ENCODE data around the gene VPS45. TPM values are rescaled to one million over a fixed set of nuclear protein-coding genes. Genes with fewer than 3 reads are reported as not detected.

VPS45 gene
- total and polyA plus RNA-seq, 2 donors from 2014 or later: 33.1 to 41.7 TPM

DNA sequence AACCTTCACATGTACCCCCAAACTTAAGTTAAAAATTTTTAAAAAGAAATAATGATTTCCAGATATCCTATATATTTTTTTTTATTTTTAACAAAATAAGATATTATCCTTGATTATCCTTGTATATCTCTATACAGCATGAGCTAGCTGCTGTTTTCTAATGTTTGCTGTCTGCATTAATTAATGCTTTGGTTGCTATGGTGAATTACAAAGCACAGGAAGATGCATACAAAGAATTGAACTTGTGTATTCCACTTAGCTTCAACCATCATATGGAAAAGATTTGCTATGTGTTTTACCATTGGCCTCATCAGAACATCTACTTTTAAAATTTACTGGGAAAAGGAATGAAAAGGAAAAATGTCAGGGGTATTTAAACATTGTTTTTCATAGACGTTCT, 35.4 kb downstream of the VPS45 start:
- Histone ChIP-seq H3K4me3 (ENCODE audit: low read length in 3 of 3) (no peak overlapping the region), H3K9me3 (ENCODE audit: control insufficient read depth in 2 of 3, insufficient read depth in 1 of 3, low read length in 3 of 3) (no peaks in the 10 kb centered on the region), H3K27me3 (ENCODE audit: control insufficient read depth, insufficient read depth, low read length) (no peaks in the 10 kb centered on the region), H3K36me3 (ENCODE audit: control insufficient read depth in 2 of 3, insufficient read depth in 3 of 3, low read length in 3 of 3) (peaks cover 0 to 4% (median 3%) of the 10 kb centered on the region in 3 donors), H3K27ac (ENCODE audit: low read depth in 2 of 2, low read length in 2 of 2) (no peak overlapping the region), H3K9ac (ENCODE audit: low read length in 3 of 3) (no peak overlapping the region), H3K4me1 (ENCODE audit: control insufficient read depth in 2 of 3, insufficient read depth in 2 of 3, low read depth in 1 of 3, low read length in 3 of 3) (no peaks in the 10 kb centered on the region)
- intact Hi-C loops (cut with DNase I): no loop called here
- TF ChIP-seq, protein P1, sequence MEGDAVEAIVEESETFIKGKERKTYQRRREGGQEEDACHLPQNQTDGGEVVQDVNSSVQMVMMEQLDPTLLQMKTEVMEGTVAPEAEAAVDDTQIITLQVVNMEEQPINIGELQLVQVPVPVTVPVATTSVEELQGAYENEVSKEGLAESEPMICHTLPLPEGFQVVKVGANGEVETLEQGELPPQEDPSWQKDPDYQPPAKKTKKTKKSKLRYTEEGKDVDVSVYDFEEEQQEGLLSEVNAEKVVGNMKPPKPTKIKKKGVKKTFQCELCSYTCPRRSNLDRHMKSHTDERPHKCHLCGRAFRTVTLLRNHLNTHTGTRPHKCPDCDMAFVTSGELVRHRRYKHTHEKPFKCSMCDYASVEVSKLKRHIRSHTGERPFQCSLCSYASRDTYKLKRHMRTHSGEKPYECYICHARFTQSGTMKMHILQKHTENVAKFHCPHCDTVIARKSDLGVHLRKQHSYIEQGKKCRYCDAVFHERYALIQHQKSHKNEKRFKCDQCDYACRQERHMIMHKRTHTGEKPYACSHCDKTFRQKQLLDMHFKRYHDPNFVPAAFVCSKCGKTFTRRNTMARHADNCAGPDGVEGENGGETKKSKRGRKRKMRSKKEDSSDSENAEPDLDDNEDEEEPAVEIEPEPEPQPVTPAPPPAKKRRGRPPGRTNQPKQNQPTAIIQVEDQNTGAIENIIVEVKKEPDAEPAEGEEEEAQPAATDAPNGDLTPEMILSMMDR (IDR thresholded peaks at IDR 0.05; ENCODE audit: borderline replicate concordance, extremely low read depth, insufficient read depth): no peak
- DNase-seq (no peak), FAIRE-seq (no peak)

DNA sequence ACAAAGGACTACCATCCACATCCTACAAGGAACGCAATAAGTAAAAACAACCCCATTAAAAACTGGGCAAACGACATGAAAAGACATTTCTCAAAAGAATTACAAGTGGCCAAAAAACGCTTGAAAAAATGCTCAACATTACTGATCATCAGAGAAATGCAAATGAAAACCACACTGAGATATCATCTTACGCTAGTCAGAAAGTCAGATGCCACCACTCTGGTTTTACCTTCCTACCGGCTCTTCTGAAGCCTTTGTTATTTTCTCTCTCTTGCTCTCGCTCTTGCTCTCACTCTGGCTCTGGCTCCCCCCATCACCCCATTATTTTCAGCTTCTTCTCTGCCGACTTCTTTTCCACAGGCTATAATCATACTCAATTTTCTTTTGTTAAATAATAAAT, 38.8 kb downstream of the VPS45 start:
- FAIRE-seq: no peak

DNA sequence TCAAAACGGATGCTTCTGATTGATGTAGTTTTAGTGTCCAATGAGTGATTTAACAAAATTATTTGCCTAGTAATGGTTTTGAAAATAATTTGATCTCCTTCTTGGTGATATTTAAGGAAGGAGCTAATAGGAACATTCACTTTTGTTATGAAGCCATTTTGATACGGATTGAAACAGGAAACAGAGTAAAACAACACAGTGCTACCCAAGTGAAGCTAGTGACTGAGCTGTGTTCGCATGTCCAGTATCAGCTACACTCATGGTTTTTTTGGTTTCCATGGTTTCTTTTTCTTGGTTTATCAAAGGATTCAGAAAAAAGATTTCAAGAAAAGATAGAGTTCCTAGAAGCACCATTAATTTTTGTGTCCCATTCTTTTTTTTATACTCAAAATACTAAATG, 42.0 kb downstream of the VPS45 start:
- Histone ChIP-seq H3K4me3 (ENCODE audit: low read length in 3 of 3) (no peak overlapping the region), H3K27ac (ENCODE audit: low read depth in 2 of 2, low read length in 2 of 2) (no peak overlapping the region), H3K9me3 (ENCODE audit: control insufficient read depth in 2 of 3, insufficient read depth in 1 of 3, low read length in 3 of 3) (no peaks in the 10 kb centered on the region), H3K36me3 (ENCODE audit: control insufficient read depth in 2 of 3, insufficient read depth in 3 of 3, low read length in 3 of 3) (no peaks in the 10 kb centered on the region), H3K27me3 (ENCODE audit: control insufficient read depth, insufficient read depth, low read length) (no peaks in the 10 kb centered on the region), H3K4me1 (ENCODE audit: control insufficient read depth in 2 of 3, insufficient read depth in 2 of 3, low read depth in 1 of 3, low read length in 3 of 3) (no peaks in the 10 kb centered on the region), H3K9ac (ENCODE audit: low read length in 3 of 3) (no peak overlapping the region)
- TF ChIP-seq, protein P1 (IDR thresholded peaks at IDR 0.05; ENCODE audit: borderline replicate concordance, extremely low read depth, insufficient read depth): no peak
- FAIRE-seq (no peak), DNase-seq (peak in 1 of 5 donors; percentile 4)
- intact Hi-C loops (cut with DNase I): no loop called here

More for the DNA sequence above, 38.8 kb downstream of the VPS45 start:
- Histone ChIP-seq H3K4me1 (ENCODE audit: control insufficient read depth in 2 of 3, insufficient read depth in 2 of 3, low read depth in 1 of 3, low read length in 3 of 3) (no peaks in the 10 kb centered on the region), H3K9ac (ENCODE audit: low read length in 3 of 3) (no peak overlapping the region), H3K27ac (ENCODE audit: low read depth in 2 of 2, low read length in 2 of 2) (no peak overlapping the region), H3K27me3 (ENCODE audit: control insufficient read depth, insufficient read depth, low read length) (no peaks in the 10 kb centered on the region), H3K36me3 (ENCODE audit: control insufficient read depth in 2 of 3, insufficient read depth in 3 of 3, low read length in 3 of 3) (no peaks in the 10 kb centered on the region), H3K9me3 (ENCODE audit: control insufficient read depth in 2 of 3, insufficient read depth in 1 of 3, low read length in 3 of 3) (no peaks in the 10 kb centered on the region), H3K4me3 (ENCODE audit: low read length in 3 of 3) (no peak overlapping the region)
- TF ChIP-seq, protein P1 (IDR thresholded peaks at IDR 0.05; ENCODE audit: borderline replicate concordance, extremely low read depth, insufficient read depth): no peak
- DNase-seq: no peak
- intact Hi-C loops (cut with DNase I): no loop called here

DNA sequence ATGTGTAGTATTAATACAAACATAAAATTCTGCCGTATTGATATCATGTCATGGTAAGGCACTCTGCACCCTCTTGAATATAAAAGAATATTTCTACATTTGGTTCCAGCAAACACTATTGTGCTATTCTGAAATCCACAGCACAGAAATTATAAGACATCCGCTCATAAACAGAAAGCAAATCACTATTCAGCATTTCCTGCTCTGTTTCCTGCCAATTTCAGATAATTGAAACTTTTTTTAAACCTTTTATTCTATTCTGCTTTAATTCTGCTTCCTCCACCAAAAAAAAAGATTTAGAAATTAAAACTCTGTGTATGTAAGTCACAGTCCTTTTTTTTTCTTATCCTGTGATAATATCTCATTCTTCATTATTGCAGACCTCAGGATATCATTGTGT, 42.5 kb downstream of the VPS45 start:
- no peak for FAIRE-seq
- Histone ChIP-seq H3K4me1 (ENCODE audit: control insufficient read depth in 2 of 3, insufficient read depth in 2 of 3, low read depth in 1 of 3, low read length in 3 of 3) (no peaks in the 10 kb centered on the region), H3K27ac (ENCODE audit: low read depth in 2 of 2, low read length in 2 of 2) (peak overlapping the region in 1 of 2 donors; percentile 2), H3K27me3 (ENCODE audit: control insufficient read depth, insufficient read depth, low read length) (no peaks in the 10 kb centered on the region), H3K9me3 (ENCODE audit: control insufficient read depth in 2 of 3, insufficient read depth in 1 of 3, low read length in 3 of 3) (peaks cover 0 to 4% (median 0%) of the 10 kb centered on the region in 3 donors), H3K4me3 (ENCODE audit: low read length in 3 of 3) (no peak overlapping the region), H3K36me3 (ENCODE audit: control insufficient read depth in 2 of 3, insufficient read depth in 3 of 3, low read length in 3 of 3) (no peaks in the 10 kb centered on the region), H3K9ac (ENCODE audit: low read length in 3 of 3) (no peak overlapping the region)
- TF ChIP-seq, protein P1 (IDR thresholded peaks at IDR 0.05; ENCODE audit: borderline replicate concordance, extremely low read depth, insufficient read depth): no peak
- intact Hi-C loops (cut with DNase I): no loop called here
- DNase-seq: no peak

All from kidney (tissue), 14 donors.